HUDEP-2 (cell line): ENCODE data around the gene BMPER.

Source experiments
- DNase-seq, 76 experiments: peaks; one replicate each; lab custom pipeline; 2025; ENCODE audit not compliant: unreplicated experiment in 76 of 76; lab: John Stamatoyannopoulos, UW

Gene BMPER

GRCh38 chr7:33921216-33921938 lies 16.0 kb downstream of the BMPER start:
- no peak for DNase-seq

- no peak for DNase-seq
Measured at GRCh38 chr7:33922820-33923219, 17.5 kb downstream of the BMPER start.

DNA sequence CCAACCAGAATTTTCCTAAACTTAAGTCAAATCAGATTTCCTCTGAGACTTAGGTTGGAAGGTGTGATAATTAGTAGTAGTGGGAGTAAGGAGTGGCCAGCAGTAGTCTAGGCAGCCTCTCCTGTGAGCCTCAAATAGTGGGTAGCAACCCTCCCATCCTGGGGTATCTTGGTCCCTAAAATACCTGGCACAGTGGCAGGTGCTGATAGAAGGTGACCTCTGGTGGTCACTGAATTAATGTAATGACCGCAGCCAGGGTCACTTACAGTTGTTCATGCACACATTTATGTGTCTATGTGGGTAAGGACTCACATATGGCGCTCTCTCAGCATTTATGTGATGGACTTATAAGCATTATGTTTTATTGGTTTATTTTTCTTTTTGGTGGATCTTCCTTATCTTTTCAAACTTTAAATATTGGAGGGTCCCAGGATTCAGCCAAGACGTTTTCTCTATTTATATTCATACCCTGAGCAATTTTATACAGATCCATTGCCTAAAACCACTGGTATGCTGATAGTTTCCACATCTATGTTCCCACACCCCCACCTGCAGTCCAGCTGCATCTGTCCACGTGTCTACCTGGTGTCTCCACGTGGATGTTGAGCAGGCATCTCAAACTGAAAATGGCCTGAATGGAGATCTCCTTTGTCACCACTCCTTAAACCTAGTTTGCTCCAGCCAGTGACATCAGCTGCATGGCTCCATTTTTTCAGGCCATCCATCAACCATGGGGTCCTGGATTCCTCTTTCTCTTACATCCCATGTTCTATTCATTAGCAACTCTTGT lies 18.3 kb downstream of the BMPER start:
- DNase-seq: no peak

GRCh38 chr7:33926535-33926934 lies 21.2 kb downstream of the BMPER start:
- DNase-seq: no peak

DNA sequence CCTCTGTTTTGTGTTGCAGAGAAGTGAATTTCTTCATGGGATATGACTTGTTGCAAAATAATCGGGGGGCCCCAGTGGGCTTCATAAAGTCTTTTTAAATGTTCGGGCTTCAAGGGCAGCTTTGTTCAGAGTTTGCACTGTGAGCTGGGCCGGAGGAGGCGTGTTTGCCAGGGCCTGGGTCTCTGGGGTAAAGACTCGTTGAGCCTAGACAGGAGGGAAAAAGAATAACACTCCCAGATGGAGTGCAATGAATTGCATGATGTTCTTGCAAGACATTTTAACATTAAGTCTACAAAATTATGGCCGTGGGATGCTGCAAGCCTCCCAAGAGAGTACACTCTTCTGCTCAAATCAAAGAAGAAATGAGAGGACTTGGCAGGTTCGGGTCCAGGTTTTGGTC lies 23.6 kb downstream of the BMPER start:
- no peak for DNase-seq

DNA sequence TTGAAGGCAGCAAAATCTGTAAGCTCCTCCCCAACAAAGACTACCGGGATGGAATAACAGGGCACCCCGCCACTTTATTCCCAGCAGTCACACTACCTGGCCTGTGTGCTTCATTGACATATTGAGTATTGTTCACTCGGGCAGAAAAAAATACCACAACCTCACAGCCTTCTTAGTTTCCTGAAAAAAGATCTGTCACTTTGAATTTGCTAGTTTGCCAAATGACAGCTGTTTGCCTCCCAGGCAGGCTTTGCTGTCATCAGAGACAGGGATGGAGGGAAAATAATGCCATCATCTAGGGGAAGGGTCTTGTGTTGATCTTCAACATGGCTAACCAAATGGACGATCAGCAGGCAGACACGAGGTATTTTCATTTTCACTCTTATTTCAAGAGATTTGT lies 26.9 kb downstream of the BMPER start:
- DNase-seq: no peak

- peak in 67 of 76 experiments; percentile 1 to 74 (median 37) for DNase-seq
Measured at GRCh38 chr7:33932832-33933468, 27.6 kb downstream of the BMPER start.

DNA sequence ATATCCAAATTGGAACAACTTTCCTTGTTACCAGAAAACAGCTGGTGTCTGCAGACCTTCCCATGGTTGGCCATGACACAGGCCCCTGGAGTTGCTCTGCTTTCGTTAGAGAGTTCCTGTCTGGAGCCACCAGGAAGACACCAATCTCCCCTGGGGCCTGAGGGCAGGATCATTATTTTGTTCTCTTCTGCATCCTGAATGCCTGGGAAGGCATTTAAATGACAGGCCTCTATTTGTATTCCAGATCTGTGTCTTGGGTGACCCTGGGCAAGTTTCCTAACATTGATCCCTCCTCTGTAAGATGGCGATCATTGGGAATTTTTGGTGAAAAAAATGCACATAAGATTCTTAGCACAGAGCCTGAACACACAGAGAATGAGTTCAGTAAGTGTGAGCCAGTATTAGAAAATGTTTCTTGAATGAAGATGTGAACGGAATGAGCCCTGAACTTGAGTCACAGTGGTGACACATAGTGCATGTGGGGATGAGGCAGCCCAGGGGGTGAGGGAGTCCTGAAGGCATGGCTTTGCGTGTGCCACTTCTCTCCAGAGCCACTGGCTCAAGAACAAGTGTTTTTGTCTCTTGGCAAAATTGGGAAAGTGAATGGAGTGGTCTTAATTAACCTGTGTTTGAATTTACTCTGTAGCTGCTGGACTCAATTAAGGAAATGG lies 28.4 kb downstream of the BMPER start:
- no peak for DNase-seq

GRCh38 chr7:33934391-33934790 lies 29.1 kb downstream of the BMPER start:
- DNase-seq: no peak

- DNase-seq: no peak
Measured at GRCh38 chr7:33936503-33936902, 31.2 kb downstream of the BMPER start.

DNA sequence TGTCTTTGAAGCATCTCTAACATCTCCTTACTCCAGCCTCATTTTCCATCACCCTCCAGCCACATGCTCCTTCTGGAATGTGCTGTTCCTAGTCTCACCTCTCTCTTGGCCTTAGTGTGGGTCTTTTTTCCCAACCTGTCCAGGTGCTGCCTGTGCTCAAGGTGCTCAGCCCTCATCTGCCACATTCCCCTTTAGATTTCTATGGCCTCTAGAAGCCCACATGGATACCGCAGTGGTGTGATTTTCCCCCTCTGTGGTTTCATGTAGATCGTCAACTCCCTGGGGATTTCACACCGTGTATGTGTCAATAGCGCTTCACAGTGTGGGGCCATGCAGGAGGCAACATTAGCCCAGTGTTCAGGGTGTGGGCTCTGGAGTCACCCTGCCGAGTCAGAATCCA lies 32.5 kb downstream of the BMPER start:
- no peak for DNase-seq

- DNase-seq: no peak
Measured at GRCh38 chr7:33939121-33939520, 33.8 kb downstream of the BMPER start.

GRCh38 chr7:33940503-33940902 lies 35.2 kb downstream of the BMPER start:
- no peak for DNase-seq

DNA sequence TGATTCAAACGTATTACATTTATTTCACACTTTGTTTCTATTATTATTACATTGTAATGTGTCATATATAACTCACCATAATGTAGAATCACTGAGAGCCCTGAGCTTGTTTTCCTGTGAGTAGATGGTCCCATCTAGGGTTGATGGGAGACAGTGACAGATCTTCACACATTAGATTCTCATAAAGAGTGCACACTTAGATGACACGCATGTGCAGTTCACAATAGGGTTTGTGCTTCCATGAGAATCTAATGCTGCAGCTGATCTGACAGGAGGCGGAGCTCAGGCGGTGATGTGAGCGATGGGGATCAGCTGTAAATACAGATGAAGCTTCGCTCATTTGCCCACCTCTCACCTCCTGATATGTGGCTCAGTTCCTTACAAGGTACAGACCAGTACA lies 36.1 kb downstream of the BMPER start:
- no peak for DNase-seq

GRCh38 chr7:33946094-33946699 lies 40.9 kb downstream of the BMPER start:
- DNase-seq: no peak

- DNase-seq: no peak
Measured at GRCh38 chr7:33950047-33950714, 44.8 kb downstream of the BMPER start.

DNA sequence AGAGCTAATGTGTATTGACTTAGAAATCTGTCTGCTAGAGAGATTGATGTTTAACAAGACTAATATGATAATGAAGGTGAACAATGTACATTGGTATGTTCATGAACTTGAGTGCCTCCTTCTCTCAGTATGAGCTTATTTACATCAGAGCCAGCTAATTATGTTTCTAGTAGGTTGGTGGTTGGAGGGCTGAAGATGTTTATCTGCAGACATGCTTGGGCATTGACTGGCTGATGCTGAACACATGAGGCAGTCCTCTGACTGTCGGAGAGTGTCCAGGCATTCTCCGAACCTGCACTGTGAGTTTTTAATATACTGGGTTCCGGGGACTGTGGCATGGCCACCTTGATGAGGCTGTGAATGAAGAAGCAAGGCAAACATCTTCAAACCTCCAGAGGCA lies 47.5 kb downstream of the BMPER start:
- DNase-seq: no peak

GRCh38 chr7:33958104-33958503 lies 52.8 kb downstream of the BMPER start:
- no peak for DNase-seq

DNA sequence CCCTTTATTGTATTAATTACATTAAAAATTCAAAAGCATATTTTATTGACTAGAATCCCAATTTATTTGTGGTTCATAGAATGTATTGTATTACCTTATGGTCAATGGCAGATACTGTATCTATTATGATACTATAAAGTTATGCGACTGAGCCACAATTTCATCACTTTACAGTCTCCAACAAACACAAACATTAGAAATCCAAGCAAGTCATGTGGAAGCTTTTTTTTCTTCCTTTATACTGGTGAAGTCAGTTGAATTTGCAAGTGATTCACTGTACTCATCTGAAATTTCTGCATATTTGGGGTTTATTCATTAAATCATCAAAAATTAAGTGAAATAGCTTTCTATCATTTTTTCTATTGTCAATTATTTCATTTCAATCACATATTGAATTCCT lies 54.3 kb downstream of the BMPER start:
- no peak for DNase-seq

DNA sequence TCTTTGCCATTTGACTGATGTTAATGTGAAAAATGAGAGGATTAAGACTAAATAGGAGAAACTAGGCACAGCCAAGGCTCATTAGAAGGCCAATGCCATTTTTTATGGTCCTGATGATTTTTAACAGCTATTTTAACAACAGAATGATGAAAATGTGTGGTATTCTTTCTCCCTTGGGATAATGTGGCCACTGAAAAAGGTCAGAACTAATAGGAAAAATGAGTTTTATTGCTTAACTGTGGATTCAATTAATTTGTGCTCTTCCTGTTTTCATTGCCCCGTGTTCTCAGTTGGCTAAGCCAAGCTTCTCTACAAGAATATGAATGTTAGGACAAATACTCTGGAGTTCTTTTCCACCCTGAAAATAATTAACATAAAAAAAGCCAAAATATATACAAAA lies 56.6 kb downstream of the BMPER start:
- DNase-seq: no peak
